SK-N-MC (cell line): ENCODE data around the gene ZNF804B.

ENCODE experiments used
- FOXP2 ChIP-seq: optimal IDR thresholded peaks from 2 replicates; pipeline ENCODE3; 2011; ENCODE audit warnings: mild to moderate bottlenecking, moderate library complexity; ENCODE audit not compliant: insufficient read depth; ENCODE audit errors: extremely low read length, control extremely low read depth
- POLR2AphosphoS5 ChIP-seq: IDR thresholded peaks from 2 replicates; pipeline ENCODE4 v1.6.1; 2012; ENCODE audit warnings: mild to moderate bottlenecking, low read depth, low read length, borderline replicate concordance

DNA sequence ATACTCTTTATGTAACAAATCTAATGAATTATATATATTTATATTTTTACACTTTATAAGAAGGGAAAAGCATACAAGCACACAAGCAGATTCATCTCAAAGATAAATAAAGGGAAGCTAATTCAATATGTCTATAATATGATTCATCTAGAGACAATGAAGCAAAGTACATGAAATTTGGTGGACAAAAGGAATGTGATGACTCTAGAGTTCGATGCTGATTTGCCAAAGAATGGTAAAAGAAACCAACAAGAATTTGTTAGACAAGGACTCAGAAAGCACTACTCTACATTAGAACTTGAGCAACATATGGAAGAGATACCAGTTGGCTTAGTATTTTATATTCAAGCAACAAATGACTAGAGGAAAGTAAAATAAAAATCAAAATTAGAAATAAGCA, 572.5 kb downstream of the ZNF804B start:
- TF ChIP-seq POLR2AphosphoS5 (no peak), FOXP2 (no peak)
